Measurements from ENCODE around the gene RPS6KA6.

- TF ChIP-seq CREB5 (CRISPR knock-in tag; IDR thresholded peaks at IDR 0.05; ENCODE audit: low read depth) (no peak), OSR1 (CRISPR knock-in tag; IDR thresholded peaks at IDR 0.05) (no peak), POU6F1 (CRISPR knock-in tag; IDR thresholded peaks at IDR 0.05; ENCODE audit: borderline replicate concordance, low read depth) (no peak), BACH2 (CRISPR knock-in tag; IDR thresholded peaks at IDR 0.05; ENCODE audit: borderline replicate concordance) (no peak), PATZ1 (CRISPR knock-in tag; IDR thresholded peaks at IDR 0.05; ENCODE audit: borderline replicate concordance) (no peak), CSRNP3 (CRISPR knock-in tag; IDR thresholded peaks at IDR 0.05) (no peak), ARNTL (CRISPR knock-in tag; IDR thresholded peaks at IDR 0.05; ENCODE audit: borderline replicate concordance, low read depth) (no peak), TOX (CRISPR knock-in tag; IDR thresholded peaks at IDR 0.05; ENCODE audit: borderline replicate concordance) (no peak)
Observed at GRCh38 chrX:84155938-84156337, 32.1 kb downstream of the RPS6KA6 start.
